Kidney epithelial cell (primary cell): ENCODE results near the gene DPH1. TPM values are rescaled to one million over a fixed set of nuclear protein-coding genes. Genes with fewer than 3 reads are reported as not detected.

ENCODE experiments used
- DNase-seq: peaks from one replicate; pipeline ENCODE4 v3.0.0-alpha.2; 2010; ENCODE audit warnings: low read depth
- H3K27me3 ChIP-seq: 2 replicates; pipeline ENCODE4 v1.6.0; 2011; ENCODE audit warnings: low read length; ENCODE audit not compliant: control insufficient read depth, insufficient read depth
- H3K36me3 ChIP-seq: 2 replicates; pipeline ENCODE4 v1.5.1; 2011; ENCODE audit warnings: low read length; ENCODE audit not compliant: control insufficient read depth, insufficient read depth
- H3K4me3 ChIP-seq: 2 replicates; pipeline ENCODE4 v1.5.1; 2011; ENCODE audit warnings: low read depth, mild to moderate bottlenecking, control low read depth, low read length
- total RNA-seq: library from RNA; depleted of rRNA; stranded (reverse); fragments of >200 nt; gene quantifications from 2 replicates; pipeline ENCODE4 v1.2.3, GENCODE V29; 2015
- TF ChIP-seq, protein P1 (sequence below): IDR thresholded peaks from 2 replicates; pipeline ENCODE4 v1.5.1; 2011; ENCODE audit warnings: mild to moderate bottlenecking, moderate library complexity, low read length, control low read depth, inconsistent platforms; ENCODE audit not compliant: insufficient read depth, poor library complexity, severe bottlenecking

DPH1 gene
- total RNA-seq, 1 donor from 2014 or later: 29.5 TPM

DNA sequence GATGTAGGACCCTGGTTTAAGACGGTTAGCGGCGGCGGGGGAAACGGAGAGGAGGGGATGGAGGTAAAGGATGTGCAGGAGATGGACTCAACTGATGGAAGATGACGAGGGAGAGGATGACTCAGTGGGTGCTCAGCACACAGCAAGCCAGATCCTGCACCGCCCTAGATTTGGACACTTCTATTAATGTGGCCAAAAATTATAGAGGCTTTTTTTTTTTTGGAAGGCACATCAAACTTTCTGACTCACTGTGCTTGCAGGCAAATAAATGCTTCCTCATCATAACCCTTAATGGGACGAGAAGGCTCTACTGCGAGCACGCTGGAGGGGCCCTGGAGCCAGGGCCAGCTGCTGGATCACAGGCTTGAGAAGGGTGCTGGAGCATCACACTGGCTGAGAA, 40.8 kb upstream of the DPH1 start:
- Histone ChIP-seq H3K36me3 (no peaks in the 10 kb centered on the region), H3K27me3 (peaks cover 5% of the 10 kb centered on the region), H3K4me3 (no peak overlapping the region)
- DNase-seq: no peak
- TF ChIP-seq, protein P1, sequence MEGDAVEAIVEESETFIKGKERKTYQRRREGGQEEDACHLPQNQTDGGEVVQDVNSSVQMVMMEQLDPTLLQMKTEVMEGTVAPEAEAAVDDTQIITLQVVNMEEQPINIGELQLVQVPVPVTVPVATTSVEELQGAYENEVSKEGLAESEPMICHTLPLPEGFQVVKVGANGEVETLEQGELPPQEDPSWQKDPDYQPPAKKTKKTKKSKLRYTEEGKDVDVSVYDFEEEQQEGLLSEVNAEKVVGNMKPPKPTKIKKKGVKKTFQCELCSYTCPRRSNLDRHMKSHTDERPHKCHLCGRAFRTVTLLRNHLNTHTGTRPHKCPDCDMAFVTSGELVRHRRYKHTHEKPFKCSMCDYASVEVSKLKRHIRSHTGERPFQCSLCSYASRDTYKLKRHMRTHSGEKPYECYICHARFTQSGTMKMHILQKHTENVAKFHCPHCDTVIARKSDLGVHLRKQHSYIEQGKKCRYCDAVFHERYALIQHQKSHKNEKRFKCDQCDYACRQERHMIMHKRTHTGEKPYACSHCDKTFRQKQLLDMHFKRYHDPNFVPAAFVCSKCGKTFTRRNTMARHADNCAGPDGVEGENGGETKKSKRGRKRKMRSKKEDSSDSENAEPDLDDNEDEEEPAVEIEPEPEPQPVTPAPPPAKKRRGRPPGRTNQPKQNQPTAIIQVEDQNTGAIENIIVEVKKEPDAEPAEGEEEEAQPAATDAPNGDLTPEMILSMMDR: no peak

DNA sequence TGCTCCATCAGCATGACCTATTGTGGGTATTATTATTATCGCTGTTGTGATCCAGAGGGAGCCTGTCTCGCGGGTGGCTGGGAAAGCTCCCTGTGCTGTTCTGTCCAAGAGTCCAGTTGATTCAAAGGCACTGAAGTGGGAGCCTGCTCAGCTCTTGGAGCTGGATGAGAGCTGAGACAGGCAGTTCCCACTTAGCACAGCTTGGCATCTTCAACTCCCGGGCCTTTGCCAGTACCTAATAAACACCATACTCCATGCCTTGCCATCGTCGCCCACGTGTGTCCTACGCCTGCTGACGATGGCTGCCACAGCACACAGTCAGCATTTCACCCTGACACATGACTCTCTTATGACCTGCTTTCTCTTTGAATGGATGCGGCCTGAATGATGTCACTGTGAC, 37.4 kb upstream of the DPH1 start:
- peaks cover 6% of the 10 kb centered on the region for H3K27me3 ChIP-seq
- no peak overlapping the region for H3K4me3 ChIP-seq
- TF ChIP-seq, protein P1: no peak
- no peak for DNase-seq
- no peaks in the 10 kb centered on the region for H3K36me3 ChIP-seq

DNA sequence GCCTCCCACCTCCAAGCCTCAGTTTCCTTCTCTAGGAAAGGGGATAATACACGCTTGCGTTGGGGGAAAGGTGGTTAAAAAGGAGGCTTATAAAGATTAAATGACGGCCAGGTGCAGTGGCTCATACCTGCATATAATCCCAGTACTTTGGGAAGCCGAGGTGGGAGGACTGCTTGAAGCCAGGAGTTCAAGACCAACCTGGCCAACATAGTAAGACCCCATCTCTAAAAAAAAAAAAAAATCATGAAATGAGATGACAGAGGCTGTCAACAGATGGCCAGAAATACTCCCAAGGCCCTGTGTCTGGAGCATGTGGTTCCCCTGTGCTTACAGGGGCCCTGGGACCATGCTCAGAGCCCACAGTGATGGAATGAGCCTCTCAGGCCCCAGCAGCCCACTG, 35.2 kb upstream of the DPH1 start:
- no peak for DNase-seq
- TF ChIP-seq, protein P1: no peak
- Histone ChIP-seq H3K36me3 (no peaks in the 10 kb centered on the region), H3K27me3 (peaks cover 6% of the 10 kb centered on the region), H3K4me3 (no peak overlapping the region)

DNA sequence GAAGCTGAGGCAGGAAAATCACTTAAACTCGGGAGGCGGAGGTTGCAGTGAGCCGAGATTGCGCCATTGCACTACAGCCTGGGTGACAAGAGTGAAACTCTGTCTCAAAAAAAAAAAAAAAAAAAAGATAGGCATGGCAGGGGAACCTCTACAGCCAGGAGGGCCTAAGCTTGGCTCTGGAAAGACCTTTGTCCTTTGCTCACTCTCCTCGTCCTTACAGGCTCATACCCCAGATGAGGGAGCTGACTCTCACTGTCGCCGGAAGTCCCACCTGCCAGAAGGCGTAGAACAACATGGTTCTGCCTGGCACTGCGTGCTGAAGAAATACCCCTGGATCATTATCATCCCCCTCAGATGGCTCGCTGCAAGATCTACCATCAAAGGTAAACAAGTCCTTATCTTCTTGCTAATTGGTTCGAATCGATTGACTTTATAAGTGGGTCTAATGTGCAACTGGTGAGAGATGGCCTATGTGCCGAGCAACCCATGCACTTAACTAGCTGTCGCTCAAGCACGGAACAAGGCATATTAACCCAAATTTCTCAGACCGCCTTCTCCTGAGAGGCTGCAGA, 34.5 kb upstream of the DPH1 start:
- Histone ChIP-seq H3K4me3 (no peak overlapping the region), H3K36me3 (no peaks in the 10 kb centered on the region), H3K27me3 (peaks cover 6% of the 10 kb centered on the region)
- no peak for DNase-seq
- TF ChIP-seq, protein P1: no peak

DNA sequence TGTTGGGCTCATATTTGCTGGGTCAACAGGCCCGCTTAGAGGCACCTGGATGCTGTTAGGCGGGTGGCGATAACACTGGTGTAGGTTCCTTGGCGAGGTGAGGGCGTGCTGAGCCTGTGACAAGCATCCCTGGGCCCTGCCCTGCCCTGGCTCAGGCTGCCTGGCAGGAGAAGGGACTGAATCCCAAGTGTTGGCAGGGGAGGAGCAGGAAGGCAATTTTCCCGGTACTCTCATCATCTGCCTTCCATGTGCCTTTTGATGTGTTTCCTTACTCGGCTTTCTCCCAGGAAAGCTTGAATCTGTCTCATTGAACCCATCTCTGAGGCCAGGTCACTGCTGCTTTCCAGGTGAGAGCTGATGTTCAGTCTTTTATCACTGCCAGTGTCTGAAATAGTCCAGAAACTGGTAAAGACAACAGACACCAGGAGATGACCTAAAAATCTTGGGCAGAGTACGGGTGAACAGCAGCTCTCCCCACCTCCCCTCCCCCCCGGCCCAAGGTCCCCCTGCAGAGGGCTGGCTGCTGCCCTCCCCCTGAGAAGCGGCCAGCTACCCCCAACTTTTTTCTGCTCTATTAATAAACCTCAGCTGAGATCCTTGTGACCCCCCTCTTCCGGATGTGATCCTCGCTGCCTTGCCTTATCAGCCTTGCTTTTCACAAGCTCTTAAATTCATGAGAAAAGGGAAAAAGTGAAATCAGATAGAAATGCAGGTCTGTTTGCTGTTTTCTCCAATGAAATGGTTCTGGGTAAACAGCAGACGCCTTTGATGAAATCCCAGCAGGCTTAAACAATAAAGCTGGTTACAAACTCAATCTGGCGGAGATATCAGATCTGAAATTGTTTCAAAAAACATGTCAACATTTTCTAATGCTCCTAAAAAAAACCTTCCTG, 33.8 kb upstream of the DPH1 start:
- Histone ChIP-seq H3K27me3 (peaks cover 6% of the 10 kb centered on the region), H3K36me3 (no peaks in the 10 kb centered on the region), H3K4me3 (no peak overlapping the region)
- TF ChIP-seq, protein P1: no peak
- no peak for DNase-seq
